SK-N-DZ (cell line): ENCODE data around the gene ARHGAP25.

Experiments used
- DNase-seq: peaks from one replicate; pipeline ENCODE4 v3.0.0-alpha.2; 2015; ENCODE audit warnings: low spot score

Gene ARHGAP25

DNA sequence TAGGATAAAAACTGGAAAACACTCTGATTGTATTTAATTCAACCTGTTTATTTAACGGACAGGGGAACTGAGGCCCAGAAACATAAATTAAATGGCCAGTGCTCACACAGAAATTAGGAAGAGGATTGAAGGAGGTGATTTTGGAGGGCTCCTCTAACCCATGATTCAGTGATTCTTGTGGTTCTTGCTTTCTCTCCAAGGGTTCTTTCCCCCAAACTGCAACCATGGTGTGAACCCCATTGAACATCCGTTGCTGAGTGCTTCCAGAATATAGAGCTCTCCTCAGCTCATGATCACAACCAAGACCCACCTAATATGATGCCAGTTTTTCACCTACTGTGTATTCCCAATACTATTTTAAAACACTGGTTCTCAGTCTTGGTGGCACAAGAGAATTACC is 95.1 kb downstream of the ARHGAP25 start:
- DNase-seq: no peak

- no peak for DNase-seq
Measured at GRCh38 chr2:68831686-68832232, 97.1 kb downstream of the ARHGAP25 start.

DNA sequence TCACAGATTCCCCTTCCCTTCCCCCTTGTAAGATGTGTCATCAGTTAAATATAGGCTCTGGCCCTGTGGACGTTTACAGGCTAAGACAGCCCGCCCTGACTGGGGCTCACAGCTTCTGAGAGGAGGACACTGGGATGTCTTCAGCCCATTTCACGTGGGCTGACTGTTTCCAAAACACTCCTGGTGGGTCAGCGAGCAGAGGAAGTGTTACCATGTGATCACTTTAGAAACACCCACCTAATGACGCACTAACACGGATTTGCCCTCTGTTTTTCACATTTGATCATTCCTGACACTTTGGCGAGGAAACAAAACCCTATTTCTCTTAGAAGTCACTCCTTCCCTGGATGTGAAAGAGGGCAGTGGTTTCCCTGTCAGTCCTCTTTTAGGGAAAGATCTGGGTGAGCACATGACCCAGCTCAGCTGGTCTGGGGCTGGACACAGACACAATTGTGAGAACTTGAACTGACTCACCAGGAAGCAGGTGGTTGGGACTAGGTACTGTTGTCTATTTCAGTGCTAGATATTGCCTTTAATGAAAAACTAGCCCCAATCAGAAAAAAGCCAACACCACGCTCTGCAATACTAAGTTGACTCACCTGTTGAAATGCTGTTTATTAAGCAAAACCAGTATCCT is 97.7 kb downstream of the ARHGAP25 start:
- no peak for DNase-seq

DNA sequence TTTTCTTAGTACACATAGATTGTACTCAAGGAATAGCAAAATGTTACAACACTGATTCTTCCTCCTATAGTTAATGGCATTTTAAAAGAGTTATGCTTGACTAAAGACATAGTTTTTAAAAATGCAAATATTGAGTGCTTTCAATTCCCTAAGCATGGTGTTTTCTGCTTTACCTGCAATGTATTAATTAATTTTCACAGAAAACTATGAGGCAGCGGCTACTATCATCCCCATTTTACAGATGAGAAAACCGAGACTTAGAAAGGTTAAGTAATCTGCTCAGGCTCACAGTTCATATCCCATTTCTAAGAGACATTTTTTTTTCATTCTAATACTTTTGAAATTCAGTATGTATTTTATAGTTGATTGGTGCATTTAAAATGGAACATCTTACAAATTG is 98.6 kb downstream of the ARHGAP25 start:
- no peak for DNase-seq

- DNase-seq: no peak
Measured at GRCh38 chr2:68834737-68835376, 100.2 kb downstream of the ARHGAP25 start.

DNA sequence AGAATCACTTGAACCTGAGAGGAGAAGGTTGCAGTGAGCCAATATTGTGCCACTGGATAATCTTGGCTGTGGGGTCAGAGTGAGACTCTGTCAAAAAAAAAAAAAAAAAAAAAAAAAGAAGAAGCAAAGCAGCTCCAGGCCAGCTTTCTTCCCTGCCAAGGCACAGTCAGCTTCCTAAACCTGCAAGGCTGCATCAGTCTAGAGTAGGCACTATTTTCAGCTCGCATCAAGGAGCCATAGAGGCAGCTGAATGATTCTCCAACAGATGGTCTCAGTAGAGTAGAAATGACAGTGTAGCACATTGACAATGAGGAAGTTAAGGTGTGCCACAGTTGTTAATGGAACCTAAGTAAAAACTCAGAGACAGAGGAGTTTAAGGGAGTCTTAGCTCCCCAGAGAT is 101.0 kb downstream of the ARHGAP25 start:
- no peak for DNase-seq

GRCh38 chr2:68837164-68837860 is 102.7 kb downstream of the ARHGAP25 start:
- DNase-seq: no peak

GRCh38 chr2:68837861-68838341 is 103.3 kb downstream of the ARHGAP25 start:
- DNase-seq: no peak

DNA sequence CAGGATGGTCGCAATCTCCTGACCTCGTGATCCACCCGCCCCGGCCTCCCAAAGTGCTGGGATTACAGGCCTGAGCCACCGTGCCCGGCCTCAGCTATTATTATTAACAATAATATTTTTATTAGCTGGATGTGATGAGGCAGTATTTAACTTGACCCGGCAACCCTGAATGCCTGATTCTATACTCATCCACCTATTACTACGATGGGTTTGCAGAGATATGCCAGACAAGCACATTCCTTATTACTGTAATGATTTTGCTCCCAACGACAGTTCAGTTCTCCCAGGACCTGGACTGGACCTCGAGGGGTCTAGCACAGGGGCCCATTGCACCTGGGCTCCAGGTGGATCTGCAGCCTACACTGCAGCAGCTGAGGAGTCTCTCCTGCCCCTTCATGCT is 104.0 kb downstream of the ARHGAP25 start:
- DNase-seq: no peak

- DNase-seq: no peak
Measured at GRCh38 chr2:68839260-68839833, 104.7 kb downstream of the ARHGAP25 start.

DNA sequence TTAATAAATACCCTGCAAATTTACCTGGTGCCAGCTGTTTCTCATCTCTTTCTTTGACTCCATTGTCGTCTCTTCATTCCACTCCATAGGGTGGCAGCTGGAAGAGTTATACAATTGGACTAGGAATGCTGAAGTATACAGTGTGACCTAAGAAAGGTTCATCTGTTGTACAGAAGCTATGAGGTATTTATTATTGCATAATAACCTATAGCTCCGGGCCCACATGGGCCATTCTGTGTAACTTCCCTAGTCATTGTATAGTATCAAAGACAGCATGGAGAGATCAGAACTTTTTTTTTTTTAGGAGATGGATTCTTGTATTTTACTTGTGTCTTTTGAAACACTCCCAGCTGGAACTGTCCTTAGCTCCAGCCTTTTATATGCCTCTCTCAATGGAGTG is 110.4 kb downstream of the ARHGAP25 start:
- no peak for DNase-seq

DNA sequence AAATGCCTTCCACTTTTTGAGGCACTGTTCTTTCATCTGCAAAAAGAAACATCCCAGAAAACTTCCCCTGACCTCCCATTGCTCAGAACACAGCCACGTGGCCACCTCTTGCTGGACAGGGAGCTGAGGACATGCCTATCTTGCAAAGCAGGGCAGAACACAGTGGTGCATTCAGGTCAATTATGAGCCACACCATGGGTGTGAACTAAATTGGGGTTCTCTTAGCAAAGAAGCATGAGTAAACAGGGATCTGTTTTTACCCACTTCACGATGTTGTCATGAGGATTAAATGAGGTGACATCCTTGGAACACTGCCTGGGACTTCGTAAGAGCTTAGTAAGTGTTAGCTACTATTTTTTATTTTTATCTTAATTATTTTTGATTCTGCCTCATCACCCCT is 111.5 kb downstream of the ARHGAP25 start:
- DNase-seq: no peak

GRCh38 chr2:68847751-68848150 is 113.1 kb downstream of the ARHGAP25 start:
- DNase-seq: no peak

GRCh38 chr2:68849579-68850030 is 115.0 kb downstream of the ARHGAP25 start:
- DNase-seq: no peak

GRCh38 chr2:68850524-68850923 is 115.9 kb downstream of the ARHGAP25 start:
- no peak for DNase-seq

GRCh38 chr2:68853035-68853434 is 118.4 kb downstream of the ARHGAP25 start:
- no peak for DNase-seq

- DNase-seq: no peak
Measured at GRCh38 chr2:68853915-68854314, 119.3 kb downstream of the ARHGAP25 start.

DNA sequence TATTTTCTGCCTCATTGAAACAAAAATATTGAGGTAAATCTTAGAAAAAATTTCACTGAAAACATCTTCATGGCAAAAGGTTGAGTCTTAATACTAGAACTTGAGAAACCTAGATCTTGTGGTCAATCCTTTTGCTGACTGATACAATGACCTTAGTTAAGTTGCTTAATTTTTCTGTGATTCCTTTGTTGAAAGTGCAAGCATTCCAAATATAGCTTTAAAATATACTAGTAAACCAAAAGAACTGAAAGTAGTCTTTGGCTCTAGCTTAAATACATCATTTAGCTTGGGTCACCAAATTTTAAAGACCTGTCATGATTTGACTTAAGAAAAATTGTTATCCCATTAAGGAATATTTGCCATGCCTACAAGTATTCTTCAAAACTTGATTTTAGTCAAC is 119.9 kb downstream of the ARHGAP25 start:
- DNase-seq: no peak

DNA sequence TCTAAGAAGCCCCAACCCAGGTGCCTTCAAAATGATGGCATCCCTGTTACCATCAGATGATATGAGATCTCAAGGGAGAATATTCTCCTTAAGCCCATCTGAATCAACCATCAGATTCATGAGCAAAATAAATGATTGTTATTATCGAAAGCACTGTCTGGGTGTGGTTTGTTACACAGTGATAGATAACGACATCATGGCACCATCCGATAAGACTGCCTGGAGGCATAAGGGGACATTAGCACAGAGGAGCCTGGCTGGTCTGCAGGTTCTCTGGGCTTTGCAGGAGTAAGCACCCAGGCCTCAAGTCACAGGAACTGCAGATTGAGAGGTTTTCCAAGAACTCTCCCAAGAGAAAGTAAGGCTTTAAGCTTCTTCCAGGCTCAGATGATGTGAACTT is 120.9 kb downstream of the ARHGAP25 start:
- DNase-seq: no peak

GRCh38 chr2:68857202-68857845 is 122.7 kb downstream of the ARHGAP25 start:
- DNase-seq: no peak

DNA sequence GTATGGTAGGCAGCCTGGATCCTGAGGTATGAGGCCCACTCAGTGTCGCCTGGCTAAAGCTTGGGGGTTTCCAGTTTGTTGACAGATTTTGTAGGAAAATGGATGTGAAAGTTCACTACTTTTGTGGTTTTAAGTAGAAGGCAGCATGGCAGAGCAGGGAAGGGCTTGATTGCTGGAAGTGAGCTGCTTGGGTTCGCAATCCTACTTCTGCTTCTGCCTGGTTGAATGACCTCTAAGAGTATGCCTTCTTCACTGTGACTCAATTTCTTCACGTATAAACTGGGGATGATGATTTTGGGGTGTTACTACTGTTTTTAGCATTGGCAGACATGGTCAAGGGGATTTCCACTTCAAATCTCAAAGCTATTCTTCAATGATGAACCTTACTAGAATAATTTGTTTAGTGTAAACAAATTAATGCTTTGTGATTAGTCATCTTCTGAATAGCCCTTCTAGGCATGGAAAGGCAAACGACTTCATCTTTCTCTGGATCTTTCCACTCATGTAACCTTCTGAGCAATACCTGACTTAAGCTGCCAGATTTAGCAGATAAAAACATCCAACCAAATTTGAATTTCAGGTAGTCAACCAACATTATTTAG is 123.3 kb downstream of the ARHGAP25 start:
- no peak for DNase-seq
